ENCODE measurements around the gene FHIT.

DNA sequence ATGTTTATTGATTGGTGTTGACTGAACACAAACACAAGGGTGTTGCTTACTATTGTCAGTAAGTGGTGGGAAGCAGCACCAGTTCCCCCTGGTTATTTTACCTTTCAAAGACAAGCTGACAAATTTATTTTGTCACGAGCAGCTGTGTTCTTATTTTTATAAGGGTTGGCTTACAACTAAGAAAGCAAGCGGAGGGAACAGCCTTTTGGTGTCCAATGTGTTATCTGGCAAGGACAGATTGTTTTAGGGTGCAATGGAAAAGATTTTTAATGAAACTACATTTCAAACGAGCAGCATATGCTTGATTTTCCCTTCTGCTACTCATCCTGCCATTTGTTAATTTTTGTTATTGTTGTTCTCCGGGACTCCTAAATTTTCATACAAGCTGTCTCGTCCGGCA, 1280.9 kb downstream of the FHIT start:
- TF ChIP-seq POLR2AphosphoS5 (IDR thresholded peaks at IDR 0.05) (no peak), POLR2A (IDR thresholded peaks at IDR 0.05; ENCODE audit: low read depth) (no peak), EP300 (IDR thresholded peaks at IDR 0.05) (no peak)
- TF ChIP-seq, protein P1, sequence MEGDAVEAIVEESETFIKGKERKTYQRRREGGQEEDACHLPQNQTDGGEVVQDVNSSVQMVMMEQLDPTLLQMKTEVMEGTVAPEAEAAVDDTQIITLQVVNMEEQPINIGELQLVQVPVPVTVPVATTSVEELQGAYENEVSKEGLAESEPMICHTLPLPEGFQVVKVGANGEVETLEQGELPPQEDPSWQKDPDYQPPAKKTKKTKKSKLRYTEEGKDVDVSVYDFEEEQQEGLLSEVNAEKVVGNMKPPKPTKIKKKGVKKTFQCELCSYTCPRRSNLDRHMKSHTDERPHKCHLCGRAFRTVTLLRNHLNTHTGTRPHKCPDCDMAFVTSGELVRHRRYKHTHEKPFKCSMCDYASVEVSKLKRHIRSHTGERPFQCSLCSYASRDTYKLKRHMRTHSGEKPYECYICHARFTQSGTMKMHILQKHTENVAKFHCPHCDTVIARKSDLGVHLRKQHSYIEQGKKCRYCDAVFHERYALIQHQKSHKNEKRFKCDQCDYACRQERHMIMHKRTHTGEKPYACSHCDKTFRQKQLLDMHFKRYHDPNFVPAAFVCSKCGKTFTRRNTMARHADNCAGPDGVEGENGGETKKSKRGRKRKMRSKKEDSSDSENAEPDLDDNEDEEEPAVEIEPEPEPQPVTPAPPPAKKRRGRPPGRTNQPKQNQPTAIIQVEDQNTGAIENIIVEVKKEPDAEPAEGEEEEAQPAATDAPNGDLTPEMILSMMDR (IDR thresholded peaks at IDR 0.05): no peak

Data from esophagus muscularis mucosa (tissue), 4 donors.